Measurements from ENCODE around the gene QRICH2.
"Not testable (repeated sequence)": the region's sequence is repeated elsewhere in the genome, so short reads cannot be mapped to it uniquely, and the experiment has no call there.

QRICH2 gene, protein sequence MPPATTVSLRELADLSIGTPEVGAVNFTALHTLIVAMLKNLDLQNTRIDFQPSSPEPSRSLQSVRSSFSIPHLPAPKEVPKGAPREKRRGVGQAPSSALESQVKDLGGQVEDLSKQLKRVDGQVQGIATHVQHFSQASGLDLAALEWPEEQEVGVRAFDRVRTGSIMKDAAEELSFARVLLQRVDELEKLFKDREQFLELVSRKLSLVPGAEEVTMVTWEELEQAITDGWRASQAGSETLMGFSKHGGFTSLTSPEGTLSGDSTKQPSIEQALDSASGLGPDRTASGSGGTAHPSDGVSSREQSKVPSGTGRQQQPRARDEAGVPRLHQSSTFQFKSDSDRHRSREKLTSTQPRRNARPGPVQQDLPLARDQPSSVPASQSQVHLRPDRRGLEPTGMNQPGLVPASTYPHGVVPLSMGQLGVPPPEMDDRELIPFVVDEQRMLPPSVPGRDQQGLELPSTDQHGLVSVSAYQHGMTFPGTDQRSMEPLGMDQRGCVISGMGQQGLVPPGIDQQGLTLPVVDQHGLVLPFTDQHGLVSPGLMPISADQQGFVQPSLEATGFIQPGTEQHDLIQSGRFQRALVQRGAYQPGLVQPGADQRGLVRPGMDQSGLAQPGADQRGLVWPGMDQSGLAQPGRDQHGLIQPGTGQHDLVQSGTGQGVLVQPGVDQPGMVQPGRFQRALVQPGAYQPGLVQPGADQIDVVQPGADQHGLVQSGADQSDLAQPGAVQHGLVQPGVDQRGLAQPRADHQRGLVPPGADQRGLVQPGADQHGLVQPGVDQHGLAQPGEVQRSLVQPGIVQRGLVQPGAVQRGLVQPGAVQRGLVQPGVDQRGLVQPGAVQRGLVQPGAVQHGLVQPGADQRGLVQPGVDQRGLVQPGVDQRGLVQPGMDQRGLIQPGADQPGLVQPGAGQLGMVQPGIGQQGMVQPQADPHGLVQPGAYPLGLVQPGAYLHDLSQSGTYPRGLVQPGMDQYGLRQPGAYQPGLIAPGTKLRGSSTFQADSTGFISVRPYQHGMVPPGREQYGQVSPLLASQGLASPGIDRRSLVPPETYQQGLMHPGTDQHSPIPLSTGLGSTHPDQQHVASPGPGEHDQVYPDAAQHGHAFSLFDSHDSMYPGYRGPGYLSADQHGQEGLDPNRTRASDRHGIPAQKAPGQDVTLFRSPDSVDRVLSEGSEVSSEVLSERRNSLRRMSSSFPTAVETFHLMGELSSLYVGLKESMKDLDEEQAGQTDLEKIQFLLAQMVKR (N-terminal part only)

DNA sequence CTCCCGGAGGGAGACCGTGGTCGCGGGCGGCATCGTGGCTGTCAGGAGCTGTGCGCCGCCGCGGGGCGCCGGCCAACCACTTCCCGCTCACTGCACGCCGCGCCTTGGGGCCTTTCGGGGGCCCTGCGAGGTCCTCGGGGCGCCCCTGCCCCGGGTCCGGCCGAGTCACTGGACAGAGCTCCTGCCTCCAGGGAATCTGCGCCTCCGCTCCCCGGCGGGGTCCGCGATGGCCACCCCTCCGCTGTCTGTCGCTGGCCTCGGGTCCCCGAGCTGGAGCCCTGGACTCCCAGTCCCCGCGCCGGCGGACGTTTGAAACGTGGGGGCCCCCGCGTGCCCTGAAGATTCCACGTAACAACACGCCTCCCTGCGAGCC lies at the start of gene QRICH2:
QRICH2 (minus strand) TSS at position 311 of the 373 bp plus-strand sequence; CDS start at position 33, 278 bp downstream.
- no peak for DNase-seq

GRCh38 chr17:76357597-76358158 lies 49.6 kb upstream of the QRICH2 start:
- DNase-seq, result no peak

DNA sequence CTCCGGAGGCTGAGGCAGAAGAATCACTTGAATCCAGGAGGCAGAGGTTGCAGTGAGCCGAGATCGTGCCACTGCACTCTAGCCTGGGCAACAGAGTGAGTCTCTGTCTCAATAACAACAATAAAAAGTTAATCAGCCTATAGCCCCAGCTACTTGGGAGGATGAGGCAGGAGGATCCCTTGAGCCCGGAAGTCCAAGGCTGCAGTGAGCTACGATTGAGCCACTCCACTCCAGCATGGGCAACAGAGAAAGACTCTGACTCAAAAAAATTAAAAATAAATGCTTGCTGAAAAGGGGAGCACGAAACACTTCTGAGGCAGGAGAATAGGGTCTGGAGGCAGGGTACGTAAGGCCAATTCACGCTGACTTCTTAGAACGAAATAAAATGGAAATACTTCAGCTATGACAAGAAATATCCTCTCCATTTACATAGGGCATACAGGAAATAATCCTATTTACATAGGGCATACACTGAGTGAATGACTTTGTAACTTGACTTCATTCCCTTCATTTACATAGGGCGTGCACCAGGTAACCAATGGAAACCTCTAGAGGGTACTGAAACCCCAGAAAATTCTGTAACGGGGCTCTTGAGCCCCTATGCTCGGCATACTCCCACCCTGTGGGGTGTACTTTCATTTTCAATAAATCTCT lies 48.9 kb upstream of the QRICH2 start:
- DNase-seq, result no peak

- DNase-seq, result no peak
These were observed 46.8 kb upstream of the QRICH2 start for GRCh38 chr17:76354747-76355310.

- peak in 1 of 2 donors; percentile 9 for DNase-seq
These were observed 46.2 kb upstream of the QRICH2 start for GRCh38 chr17:76354317-76354729.

DNA sequence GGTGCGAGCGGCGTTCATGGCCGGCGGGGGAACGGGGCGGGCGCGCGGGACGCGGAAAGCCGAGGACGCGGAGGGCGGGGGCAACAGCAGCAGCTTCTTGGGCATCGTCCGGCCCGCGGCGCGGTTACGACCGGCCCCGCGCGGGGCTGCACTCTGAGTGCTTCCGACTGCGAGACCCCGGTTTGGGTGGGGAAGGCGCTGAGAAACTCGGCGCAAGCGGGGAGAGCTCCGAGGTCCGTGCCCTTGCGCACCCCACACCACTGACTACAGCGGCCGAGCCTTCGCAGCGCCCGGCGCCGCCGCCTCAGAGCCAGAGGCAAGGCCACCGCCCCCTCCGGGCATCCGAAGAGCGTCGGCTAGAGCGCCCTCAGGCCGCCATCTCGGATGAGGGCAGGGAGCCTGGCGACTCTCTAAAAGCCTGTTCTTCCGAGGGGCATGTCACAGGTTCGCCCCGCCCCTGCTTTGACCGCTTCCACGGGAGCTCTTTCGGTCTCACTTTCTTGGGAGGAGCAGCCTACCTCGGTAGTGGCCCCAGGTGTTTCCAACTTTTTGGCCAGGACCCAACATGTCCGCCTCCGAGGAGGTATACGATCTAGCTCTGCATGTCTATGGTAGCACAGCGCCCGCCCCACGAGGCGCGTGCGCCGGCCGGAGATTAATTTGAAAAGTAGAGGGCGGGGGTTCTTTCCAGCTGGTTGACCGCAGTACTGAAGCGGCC lies 45.7 kb upstream of the QRICH2 start, which contains the start of gene PRPSAP1:
PRPSAP1 (minus strand) TSS at position 318 of the 718 bp plus-strand sequence; CDS start at position 105, 213 bp downstream.
- DNase-seq, result peak; percentile 85 to 89

DNA sequence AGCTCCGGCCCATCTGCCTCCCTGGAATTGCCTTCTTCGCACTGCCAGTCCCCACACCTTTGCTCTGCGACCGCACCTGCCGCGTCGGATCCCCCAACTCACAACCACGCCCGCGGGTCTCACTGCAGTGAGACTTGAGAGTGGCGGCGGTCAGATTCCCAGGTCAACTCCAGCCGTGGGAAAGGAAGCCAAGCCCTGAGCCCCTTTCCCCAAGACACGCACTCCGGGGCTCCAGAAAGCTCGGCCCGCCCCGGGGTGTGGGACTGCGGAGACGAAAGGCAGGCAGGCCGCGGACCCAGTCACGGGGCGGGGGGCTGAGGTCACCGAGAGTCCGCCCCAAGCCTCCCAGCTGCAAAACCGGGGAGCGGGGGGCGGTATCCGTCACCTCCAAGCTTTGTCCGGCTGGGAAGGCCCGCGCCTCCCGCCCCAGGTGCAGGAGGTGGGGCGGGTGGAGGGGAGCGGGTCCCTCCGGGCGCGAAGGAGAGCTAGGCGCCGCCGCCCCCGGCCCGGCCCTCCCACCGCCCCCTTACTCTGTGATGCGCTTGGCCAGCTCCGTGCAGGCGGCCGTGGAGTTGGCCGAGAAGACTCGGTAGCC lies 45.0 kb upstream of the QRICH2 start:
- peak in 1 of 2 donors; percentile 29 for DNase-seq

DNA sequence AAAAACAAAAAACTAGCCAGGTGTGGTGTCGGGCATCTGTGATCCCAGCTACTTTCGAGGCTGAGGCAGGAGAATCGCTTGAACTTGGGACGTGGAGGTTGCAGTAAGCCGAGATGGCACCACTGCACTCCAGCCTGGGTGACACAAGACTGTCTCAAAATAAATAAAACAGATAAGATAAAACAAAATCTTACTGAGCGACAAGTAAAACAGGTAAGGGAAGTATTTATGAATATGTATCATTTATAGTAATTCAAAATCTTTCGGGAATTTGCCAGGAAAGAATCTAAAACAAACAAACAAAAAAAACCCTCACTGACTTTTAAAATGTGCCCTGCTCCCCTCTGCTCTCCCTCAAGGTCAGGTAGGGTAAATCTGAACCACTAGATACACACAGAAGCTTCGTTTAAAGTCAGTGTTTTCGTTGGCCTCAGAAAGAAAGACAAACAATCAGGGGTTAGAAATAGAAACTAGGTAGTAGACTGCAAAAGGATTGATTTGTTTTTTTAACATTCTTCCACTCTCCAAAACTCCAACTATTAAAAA lies 43.5 kb upstream of the QRICH2 start:
- DNase-seq, result no peak

- no peak for DNase-seq
These were observed 42.4 kb upstream of the QRICH2 start for GRCh38 chr17:76350463-76350862.

DNA sequence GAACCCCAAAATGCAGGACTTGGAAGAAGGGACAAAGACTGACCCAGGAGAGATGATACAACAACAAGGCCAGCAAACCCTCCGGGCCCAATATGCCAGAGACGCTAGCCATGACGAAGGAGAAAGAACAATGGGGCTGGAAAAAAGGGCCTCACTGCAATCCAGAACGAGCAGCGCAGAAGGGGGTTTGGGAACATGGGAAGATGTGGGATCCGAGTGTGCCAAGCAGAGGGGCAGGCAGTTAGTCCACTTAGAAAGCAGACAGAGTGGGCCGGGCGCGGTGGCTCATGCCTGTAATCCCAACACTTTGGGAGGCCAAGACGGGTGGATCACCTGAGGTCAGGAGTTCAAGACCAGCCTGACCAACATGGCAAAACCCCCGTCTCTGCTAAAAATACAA lies 38.9 kb upstream of the QRICH2 start:
- not testable (repeated sequence) for DNase-seq

DNA sequence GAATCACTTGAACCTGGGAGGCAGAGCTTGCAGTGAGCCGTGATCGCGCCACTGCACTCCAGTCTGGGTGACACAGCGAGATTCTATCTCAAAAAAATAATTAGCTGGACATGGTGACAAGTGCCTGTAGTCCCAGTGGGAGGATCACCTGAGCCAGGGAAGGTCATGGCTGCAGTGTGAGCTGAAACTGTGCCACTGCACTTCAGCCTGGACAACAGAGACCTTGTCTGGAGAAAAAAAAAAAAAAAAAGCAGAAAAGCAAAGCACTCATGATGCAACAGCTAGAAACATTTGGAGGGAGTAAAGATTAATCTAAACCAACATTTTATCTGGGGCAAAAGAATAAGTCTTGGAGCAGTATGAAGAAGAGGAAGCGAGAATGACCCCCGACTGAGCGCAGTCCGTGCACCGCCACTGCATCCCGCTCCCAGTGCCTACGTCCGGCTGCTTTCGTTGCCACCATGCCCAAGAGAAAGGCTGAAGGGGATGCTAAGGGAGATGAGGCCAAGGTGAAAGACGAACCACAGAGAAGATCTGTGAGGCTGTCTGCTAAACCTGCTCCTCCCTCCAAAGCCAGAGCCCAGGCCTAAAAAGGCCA lies 37.4 kb upstream of the QRICH2 start:
- DNase-seq, result no peak

GRCh38 chr17:76343106-76343505 lies 35.0 kb upstream of the QRICH2 start:
- no peak for DNase-seq

- DNase-seq, result no peak
These were observed 33.2 kb upstream of the QRICH2 start for GRCh38 chr17:76341301-76341700.

- DNase-seq, result no peak
These were observed 29.3 kb upstream of the QRICH2 start for GRCh38 chr17:76337413-76337777.

GRCh38 chr17:76336756-76337412 lies 28.8 kb upstream of the QRICH2 start:
- no peak for DNase-seq

DNA sequence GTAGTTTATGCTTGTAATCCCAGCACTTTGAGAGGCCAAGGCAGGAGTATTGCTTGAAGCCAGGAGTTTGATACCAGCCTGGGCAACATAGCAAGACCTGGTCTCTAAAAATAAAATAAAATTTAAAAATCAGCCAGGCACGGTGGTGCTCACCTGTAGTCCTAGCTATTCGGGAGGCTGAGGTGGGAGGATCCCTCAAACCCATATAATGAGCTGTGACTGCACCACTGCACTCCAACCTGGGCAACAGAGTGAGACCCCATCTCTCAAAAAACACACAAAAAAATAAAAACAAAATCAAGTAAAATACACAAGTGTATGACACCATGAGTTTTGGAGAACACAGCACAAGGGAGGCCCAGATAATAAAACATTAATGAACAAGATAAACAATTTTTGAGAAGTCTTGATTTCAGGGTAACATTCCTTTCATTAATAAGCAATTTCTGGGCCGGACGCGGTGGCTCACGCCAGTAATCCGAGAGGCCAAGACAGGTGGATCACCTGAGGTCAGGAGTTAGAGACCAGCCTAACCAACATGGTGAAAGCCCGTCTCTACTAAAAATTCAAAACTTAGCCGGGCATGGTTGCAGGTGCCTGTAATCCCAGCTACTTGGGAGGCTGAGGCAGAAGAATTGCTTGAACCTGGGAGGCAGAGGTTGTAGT lies 27.8 kb upstream of the QRICH2 start:
- no peak for DNase-seq

DNA sequence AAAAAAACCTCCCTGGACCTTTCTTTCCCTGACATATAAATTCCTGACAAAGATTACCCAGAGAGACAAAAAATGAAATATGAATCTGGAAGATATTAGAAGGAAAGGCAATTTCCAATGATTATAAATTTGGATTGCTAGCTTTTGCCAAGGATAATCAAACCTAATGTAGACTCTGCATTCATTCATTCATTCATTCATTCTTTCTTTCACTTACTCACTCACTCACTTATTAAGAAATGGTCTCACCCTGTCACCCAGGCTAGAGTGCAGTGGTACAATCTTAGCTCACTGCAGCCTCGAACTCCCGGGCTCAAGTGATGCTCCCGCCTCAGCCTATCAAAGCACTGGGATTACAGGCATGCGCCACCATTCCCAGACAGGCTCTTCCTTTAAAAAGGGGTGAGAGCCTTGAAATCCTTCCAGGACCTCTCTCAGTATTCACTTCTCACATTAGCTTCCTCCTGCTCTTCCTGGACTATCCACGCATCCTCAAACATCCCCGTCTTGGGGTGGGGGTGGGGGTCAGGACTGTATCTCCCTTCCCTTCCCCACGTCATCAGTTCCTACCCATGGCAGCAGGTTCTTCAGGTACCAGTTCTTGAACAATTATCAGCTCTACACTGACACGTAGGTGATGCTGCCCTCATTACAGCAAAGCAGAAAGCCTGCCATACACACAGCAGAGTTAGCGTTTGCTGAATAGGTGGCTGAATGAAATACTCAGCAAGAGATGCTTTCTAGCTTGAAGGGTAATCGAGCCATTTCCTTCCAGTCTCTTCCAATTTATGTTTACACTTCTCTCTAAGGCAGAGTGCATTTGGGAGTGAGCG lies 25.8 kb upstream of the QRICH2 start:
- no peak for DNase-seq

DNA sequence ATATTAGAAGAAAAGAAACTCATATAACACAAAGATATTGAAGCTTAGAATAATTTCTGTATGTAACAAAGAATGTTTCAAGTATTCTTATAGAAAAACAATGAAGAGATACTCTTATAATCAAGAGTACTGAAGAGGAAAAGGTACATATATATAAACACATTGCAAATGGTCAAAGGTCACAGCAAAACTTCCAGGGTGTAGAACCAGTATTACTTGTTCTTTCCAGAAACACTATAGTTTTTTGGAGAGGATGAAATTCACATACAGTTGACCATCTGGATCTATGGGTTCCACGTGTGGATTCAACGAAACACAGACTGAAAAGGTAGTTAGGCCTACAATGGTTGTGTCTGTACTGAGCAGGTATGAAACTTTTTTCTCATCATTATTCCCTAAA lies 23.0 kb upstream of the QRICH2 start:
- DNase-seq, result no peak

Data from inflammatory macrophage treated with lipopolysaccharide for 1 hour (primary cell).